Measurements from ENCODE around the gene TANGO2. TPM values are rescaled to one million over a fixed set of nuclear protein-coding genes. Genes with fewer than 3 reads are reported as not detected.

The TANGO2 gene
- total and polyA plus RNA-seq, 9 of the 15 experiments (the other 6 are each of a cell fraction or from before 2014, with no cell fraction given): 15.5 to 94.9 (median 70.1) TPM

- TF ChIP-seq ZBTB26 (CRISPR knock-in tag; IDR thresholded peaks at IDR 0.05): 0 out of 2 replicates have a peak, but pooled peaks have one; percentile 5
- no peak for TF ChIP-seq ARID1B (IDR thresholded peaks at IDR 0.05)
- no peak for TF ChIP-seq PHB (CRISPR knock-in tag; IDR thresholded peaks at IDR 0.05)
- no peak for TF ChIP-seq E2F6 (IDR thresholded peaks at IDR 0.05; ENCODE audit: borderline replicate concordance in 1 of 2, extremely low read depth in 1 of 2, insufficient read depth in 1 of 2, insufficient read length in 1 of 2, low read depth in 1 of 2, low read length in 1 of 2, poor library complexity in 1 of 2, severe bottlenecking in 1 of 2)
- TF ChIP-seq NR3C1 (CRISPR knock-in tag; IDR thresholded peaks at IDR 0.05): no peak
- TF ChIP-seq MYBL2 (IDR thresholded peaks at IDR 0.05; ENCODE audit: low read depth): no peak
- TF ChIP-seq MYBL2 (CRISPR knock-in tag; IDR thresholded peaks at IDR 0.05; ENCODE audit: borderline replicate concordance): no peak
- no peak for TF ChIP-seq KHSRP (IDR thresholded peaks at IDR 0.05)
- no peak for TF ChIP-seq MBD1 (CRISPR knock-in tag; IDR thresholded peaks at IDR 0.05)
- TF ChIP-seq ARNT (IDR thresholded peaks at IDR 0.05): no peak
- TF ChIP-seq ZKSCAN3 (CRISPR knock-in tag; IDR thresholded peaks at IDR 0.05): no peak
- TF ChIP-seq ELK3 (CRISPR knock-in tag; IDR thresholded peaks at IDR 0.05): no peak
- TF ChIP-seq ZNF318 (IDR thresholded peaks at IDR 0.05; ENCODE audit: borderline replicate concordance in 1 of 2, low read depth in 1 of 2): no peak
Observed at GRCh38 chr22:20011123-20011992, 9.6 kb upstream of the TANGO2 start (continued).

Data from K562 (cell line).